ENCODE measurements around the gene DLX1. TPM values are rescaled to one million over a fixed set of nuclear protein-coding genes. Genes with fewer than 3 reads are reported as not detected.

Gene DLX1
- total RNA-seq, 2 donors from 2014 or later: not detected

DNA sequence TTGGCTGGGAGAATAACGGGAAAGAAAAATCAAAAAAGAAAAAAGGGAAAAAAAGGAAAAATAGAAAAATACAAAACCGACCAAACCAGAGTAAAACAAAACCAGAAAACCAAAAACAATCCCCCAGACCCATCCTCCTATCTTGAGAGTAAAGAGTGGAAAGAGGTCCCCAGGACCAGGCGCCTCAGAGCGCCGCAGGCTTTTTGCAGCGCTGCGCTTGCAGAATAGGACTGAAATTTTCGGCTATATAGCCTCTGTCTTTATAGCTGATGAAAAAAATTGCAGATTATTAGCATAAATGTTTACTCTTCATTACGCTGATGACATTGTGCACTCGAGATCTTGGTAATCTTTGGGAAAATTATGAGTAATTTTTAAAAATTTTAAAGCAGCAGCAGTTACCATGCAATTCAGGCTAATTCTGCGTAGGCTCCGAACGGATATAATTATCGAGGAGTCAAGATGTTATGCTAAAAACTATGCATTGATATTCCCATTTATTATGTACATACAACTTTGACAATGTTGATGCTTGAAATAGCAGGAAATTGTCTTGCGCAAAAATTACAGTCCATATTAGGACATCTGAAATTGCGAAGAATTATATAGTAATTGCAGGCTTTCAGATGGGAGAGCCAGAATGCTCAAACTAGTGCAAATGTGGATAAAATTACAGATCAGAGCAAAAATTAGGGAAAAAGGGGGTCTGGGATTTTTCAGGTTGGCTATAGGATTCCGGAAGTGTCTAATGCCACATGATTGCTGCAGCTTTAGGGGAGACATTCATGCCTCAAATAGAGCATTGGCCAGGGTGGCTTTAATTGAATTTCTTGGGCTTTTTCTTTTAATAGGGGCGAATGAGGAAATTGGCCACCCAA, 8.3 kb downstream of the DLX1 start:
- Mint-ChIP-seq H3K36me3 (ENCODE audit: low read depth) (peaks cover 3% of the 10 kb centered on the region), H3K27me3 (peaks cover 75% of the 10 kb centered on the region), H3K4me1 (peaks cover 25% of the 10 kb centered on the region), H3K4me3 (peak overlapping the region; percentile 19), H3K27ac (peak overlapping the region; percentile 74)
- no peak for ATAC-seq
- no peaks in the 10 kb centered on the region for H3K9me3 ChIP-seq (ENCODE audit: control insufficient read depth, low read length, poor library complexity, severe bottlenecking)
- DNase-seq: no peak

GRCh38 chr2:172094294-172095145, 9.2 kb downstream of the DLX1 start:
- peaks cover 4% of the 10 kb centered on the region for H3K36me3 Mint-ChIP-seq (ENCODE audit: low read depth)
- H3K4me3 Mint-ChIP-seq: peak overlapping the region; percentile 86
- H3K27me3 Mint-ChIP-seq: peaks cover 75% of the 10 kb centered on the region
- H3K4me1 Mint-ChIP-seq: peaks cover 26% of the 10 kb centered on the region
- H3K9me3 ChIP-seq (ENCODE audit: control insufficient read depth, low read length, poor library complexity, severe bottlenecking): no peaks in the 10 kb centered on the region
- DNase-seq (no peak), ATAC-seq (no peak)
- peak overlapping the region; percentile 74 for H3K27ac Mint-ChIP-seq

- H3K9me3 ChIP-seq (ENCODE audit: control insufficient read depth, low read length, poor library complexity, severe bottlenecking): no peaks in the 10 kb centered on the region
- peaks cover 4% of the 10 kb centered on the region for H3K36me3 Mint-ChIP-seq (ENCODE audit: low read depth)
- H3K27ac Mint-ChIP-seq: peak overlapping the region; percentile 49
- DNase-seq (peak; percentile 59 to 67 (median 61)), ATAC-seq (peak; percentile 90)
- peaks cover 66% of the 10 kb centered on the region for H3K27me3 Mint-ChIP-seq
- H3K4me3 Mint-ChIP-seq: peak overlapping the region; percentile 86
- peaks cover 23% of the 10 kb centered on the region for H3K4me1 Mint-ChIP-seq
Measured at GRCh38 chr2:172095146-172095904, 10.0 kb downstream of the DLX1 start.

GRCh38 chr2:172095905-172096625, 10.8 kb downstream of the DLX1 start:
- H3K36me3 Mint-ChIP-seq (ENCODE audit: low read depth): peaks cover 4% of the 10 kb centered on the region

GRCh38 chr2:172096626-172097547, 11.6 kb downstream of the DLX1 start:
- peaks cover 32% of the 10 kb centered on the region for H3K4me1 Mint-ChIP-seq

More at GRCh38 chr2:172095905-172096625, 10.8 kb downstream of the DLX1 start:
- Mint-ChIP-seq H3K27me3 (peaks cover 69% of the 10 kb centered on the region), H3K4me3 (peak overlapping the region; percentile 86), H3K4me1 (peaks cover 26% of the 10 kb centered on the region), H3K27ac (peak overlapping the region; percentile 49)
- no peaks in the 10 kb centered on the region for H3K9me3 ChIP-seq (ENCODE audit: control insufficient read depth, low read length, poor library complexity, severe bottlenecking)
- peak; percentile 3 for ATAC-seq
- no peak for DNase-seq

DNA sequence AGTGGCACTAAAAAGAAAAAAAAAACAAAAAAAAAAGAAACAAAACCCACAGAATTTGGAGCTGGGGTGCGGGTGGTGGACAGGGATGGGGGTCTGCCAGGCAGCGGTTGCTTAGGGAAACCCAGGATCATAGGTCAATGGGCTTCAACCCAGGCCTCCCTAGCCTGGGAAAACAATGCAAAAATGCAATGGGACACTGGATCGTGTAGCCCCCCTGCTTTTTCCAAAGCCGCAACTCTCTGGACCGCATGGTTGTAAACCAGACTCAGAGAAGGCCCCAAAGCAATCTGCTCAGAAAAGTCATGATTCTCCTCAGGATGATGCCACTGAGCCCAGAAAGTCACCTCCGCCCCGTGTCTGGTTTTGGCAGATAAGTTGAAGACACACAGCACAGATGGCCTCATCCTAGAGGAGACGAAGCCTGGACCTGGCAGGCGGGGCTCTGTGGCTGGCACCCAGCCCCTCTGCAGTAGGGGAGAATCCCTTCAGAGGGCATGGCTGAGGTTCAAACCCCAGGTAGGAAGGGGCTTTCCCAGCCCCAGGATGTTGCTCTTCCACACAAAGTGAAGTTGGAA, 12.3 kb downstream of the DLX1 start:
- ATAC-seq: no peak
- no peak for DNase-seq
- Mint-ChIP-seq H3K4me1 (peaks cover 37% of the 10 kb centered on the region), H3K27ac (no peak overlapping the region), H3K27me3 (peaks cover 71% of the 10 kb centered on the region), H3K36me3 (ENCODE audit: low read depth) (peaks cover 4% of the 10 kb centered on the region), H3K4me3 (peak overlapping the region; percentile 77)
- H3K9me3 ChIP-seq (ENCODE audit: control insufficient read depth, low read length, poor library complexity, severe bottlenecking): no peaks in the 10 kb centered on the region

More at GRCh38 chr2:172096626-172097547, 11.6 kb downstream of the DLX1 start:
- ATAC-seq (no peak), DNase-seq (no peak)
- Mint-ChIP-seq H3K36me3 (ENCODE audit: low read depth) (peaks cover 4% of the 10 kb centered on the region), H3K27me3 (peaks cover 71% of the 10 kb centered on the region), H3K27ac (no peak overlapping the region), H3K4me3 (peak overlapping the region; percentile 82)
- H3K9me3 ChIP-seq (ENCODE audit: control insufficient read depth, low read length, poor library complexity, severe bottlenecking): no peaks in the 10 kb centered on the region

DNA sequence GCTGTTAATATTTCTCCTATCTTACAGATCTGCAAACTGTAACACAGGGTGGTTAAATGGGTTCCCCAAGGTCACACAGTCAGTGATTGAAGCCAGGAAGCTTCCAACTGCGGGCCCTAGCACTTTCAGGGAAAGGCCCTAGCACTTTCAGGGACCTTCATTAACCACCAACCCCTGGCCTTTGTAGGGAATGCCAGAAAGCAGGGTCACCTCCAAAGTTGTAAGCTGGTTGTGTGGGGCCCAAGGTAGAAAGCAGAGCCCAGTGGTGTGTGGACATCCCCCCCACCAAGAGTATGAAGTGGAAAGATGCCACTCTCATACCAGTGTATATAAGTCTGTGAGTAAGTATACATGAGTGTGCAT, 13.0 kb downstream of the DLX1 start:
- ATAC-seq (no peak), DNase-seq (no peak)
- no peaks in the 10 kb centered on the region for H3K9me3 ChIP-seq (ENCODE audit: control insufficient read depth, low read length, poor library complexity, severe bottlenecking)
- Mint-ChIP-seq H3K36me3 (ENCODE audit: low read depth) (peaks cover 4% of the 10 kb centered on the region), H3K27me3 (peaks cover 71% of the 10 kb centered on the region), H3K27ac (peak overlapping the region; percentile 54), H3K4me1 (peaks cover 42% of the 10 kb centered on the region), H3K4me3 (peak overlapping the region; percentile 36)

DNA sequence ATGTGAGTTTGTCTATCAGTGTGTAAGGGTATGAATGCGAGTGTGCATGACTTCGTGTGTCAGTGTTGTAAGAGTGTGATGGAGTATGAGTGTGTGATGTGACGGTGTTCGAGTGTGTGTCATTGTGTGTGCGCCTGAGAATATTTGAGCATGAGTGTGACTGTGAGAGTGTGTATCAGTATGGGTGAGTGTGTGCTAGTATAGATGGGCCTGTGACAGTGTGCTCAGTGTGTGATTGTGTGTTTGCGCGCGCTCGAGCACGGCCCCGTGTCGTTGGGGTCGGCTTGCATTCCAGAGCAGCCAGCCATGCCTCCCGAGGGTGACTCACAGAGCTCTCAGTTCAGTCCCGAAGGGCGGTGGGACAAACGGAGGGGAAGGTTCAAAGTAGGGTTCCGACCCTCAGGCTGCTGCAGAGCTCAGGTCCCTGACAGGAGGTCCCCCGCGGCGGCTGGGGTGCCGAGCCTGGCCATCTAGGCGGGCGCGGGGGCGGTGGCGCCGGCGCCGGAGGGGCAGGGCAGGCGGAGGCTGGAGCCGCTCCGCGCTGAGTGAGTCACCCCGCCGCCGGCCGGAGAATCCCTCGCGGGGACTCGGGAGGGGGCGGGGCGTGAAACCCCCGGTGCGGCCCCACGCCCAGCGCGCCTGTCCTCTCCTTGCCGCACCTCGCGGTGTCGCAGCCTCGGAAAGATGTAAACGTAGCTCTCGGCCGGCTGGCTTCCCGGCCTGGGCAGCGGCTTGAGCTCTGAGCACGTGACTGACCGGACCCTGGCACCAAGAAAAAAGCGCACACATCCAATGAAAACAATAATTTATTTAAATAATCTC, 13.6 kb downstream of the DLX1 start:
- H3K4me1 Mint-ChIP-seq: peaks cover 43% of the 10 kb centered on the region
- peaks cover 4% of the 10 kb centered on the region for H3K36me3 Mint-ChIP-seq (ENCODE audit: low read depth)
- H3K9me3 ChIP-seq (ENCODE audit: control insufficient read depth, low read length, poor library complexity, severe bottlenecking): no peaks in the 10 kb centered on the region
- ATAC-seq: no peak
- H3K4me3 Mint-ChIP-seq: peak overlapping the region; percentile 36
- peaks cover 70% of the 10 kb centered on the region for H3K27me3 Mint-ChIP-seq
- peak overlapping the region; percentile 54 for H3K27ac Mint-ChIP-seq
- no peak for DNase-seq

DNA sequence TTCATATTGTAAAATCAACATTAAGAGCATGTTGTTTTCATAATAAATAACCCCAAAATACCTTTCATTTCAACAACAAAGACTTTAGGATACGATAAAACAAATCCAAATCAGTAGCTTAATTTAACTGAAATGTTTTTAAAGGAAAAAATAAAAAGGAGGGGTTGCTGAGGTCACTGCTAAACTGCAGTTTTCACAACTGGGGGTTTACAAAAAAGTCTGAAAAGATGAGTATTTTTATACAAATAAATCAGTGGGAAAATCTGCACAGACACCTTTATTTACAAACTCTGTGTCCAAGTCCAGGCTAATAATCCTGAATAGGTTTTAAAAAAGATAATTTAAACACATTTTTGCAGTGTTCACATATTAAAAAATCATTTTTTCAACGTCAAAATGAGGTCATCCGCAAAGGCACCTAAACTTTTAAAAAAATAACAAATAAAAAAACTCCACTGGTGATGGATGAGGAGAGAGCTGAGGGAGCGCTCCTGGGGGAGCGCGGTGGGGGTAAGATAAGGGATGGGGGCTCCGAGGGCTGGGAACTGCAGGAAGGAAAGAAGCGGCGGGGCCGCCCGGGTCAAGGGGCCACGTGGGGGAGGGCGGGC, 14.3 kb downstream of the DLX1 start:
- H3K4me3 Mint-ChIP-seq: peak overlapping the region; percentile 9
- DNase-seq (no peak), ATAC-seq (no peak)
- H3K4me1 Mint-ChIP-seq: peaks cover 46% of the 10 kb centered on the region
- H3K9me3 ChIP-seq (ENCODE audit: control insufficient read depth, low read length, poor library complexity, severe bottlenecking): no peaks in the 10 kb centered on the region
- peaks cover 77% of the 10 kb centered on the region for H3K27me3 Mint-ChIP-seq
- H3K27ac Mint-ChIP-seq: peak overlapping the region; percentile 54
- peaks cover 4% of the 10 kb centered on the region for H3K36me3 Mint-ChIP-seq (ENCODE audit: low read depth)

DNA sequence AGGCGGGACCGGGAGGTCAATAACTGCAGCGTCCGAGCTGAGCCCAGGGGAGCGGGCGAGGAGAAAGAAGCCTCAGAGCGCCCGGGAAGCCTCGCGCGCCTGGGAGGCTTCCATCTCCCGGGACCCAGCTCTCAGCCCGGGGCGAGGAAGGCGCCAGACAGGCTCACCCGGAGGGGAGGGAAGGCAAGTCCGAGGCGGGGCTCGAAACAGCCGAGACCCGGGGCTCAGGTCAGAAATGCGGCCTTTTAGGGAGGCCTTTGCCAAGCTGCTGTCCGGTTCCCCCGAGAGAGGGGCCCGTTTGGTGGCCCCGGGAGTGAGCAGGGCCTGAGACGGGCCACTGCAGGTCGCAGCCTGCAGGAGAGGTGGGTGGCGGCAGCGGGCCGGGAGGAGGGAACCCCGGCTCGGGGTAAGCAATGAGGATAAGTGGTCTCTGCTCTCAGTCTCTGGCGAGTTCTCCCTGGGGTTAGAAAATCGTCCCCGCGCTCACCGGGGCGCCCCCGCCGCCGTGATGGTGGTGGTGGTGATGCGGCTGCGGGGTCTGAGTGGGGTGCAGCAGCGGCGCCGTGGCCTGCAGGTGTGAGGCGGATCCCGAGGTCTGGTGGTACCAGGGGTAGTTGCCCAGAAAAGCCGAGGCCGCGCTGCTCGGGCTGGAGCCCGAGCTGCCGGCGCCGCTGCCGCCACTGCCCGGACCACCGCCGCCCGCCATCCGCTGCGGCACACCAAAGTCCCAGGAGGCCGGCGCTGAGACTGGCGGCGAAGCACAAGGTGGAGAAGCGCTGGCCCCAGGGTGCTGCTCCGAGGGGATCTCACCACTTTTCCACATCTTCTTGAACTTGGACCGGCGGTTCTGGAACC, 15.0 kb downstream of the DLX1 start:
- Mint-ChIP-seq H3K4me1 (peaks cover 43% of the 10 kb centered on the region), H3K27me3 (peaks cover 81% of the 10 kb centered on the region), H3K27ac (peak overlapping the region; percentile 54), H3K4me3 (peak overlapping the region; percentile 94), H3K36me3 (ENCODE audit: low read depth) (peaks cover 6% of the 10 kb centered on the region)
- ATAC-seq: no peak
- no peaks in the 10 kb centered on the region for H3K9me3 ChIP-seq (ENCODE audit: control insufficient read depth, low read length, poor library complexity, severe bottlenecking)
- no peak for DNase-seq
